Tibial artery (tissue), 4 donors: ENCODE results near the gene MATCAP1.

Experiments used
- DNase-seq, 2 donors: peaks; one replicate each; pipeline ENCODE4 v3.0.0-alpha.2; 2019
- H3K27ac ChIP-seq, 2 donors: fragments of 200-600 bp; sonication (generic) in 1 of 2; 1 replicate in 1 of 2; 2 replicates in 1 of 2; pipeline ENCODE4 v1.5.1; 2018 to 2019; ENCODE audit warnings: mild to moderate bottlenecking in 1 of 2
- H3K27me3 ChIP-seq, 2 donors: fragments of 200-600 bp; sonication (generic) in 1 of 2; one replicate each; pipeline versions ENCODE4 v1.5.1 to v1.6.0; 2016 to 2019
- H3K36me3 ChIP-seq, 3 donors: fragments of 200-600 bp; sonication (generic) in 2 of 3; one replicate each; pipeline ENCODE4 v1.5.1; 2016 to 2019; ENCODE audit warnings: mild to moderate bottlenecking in 2 of 3
- H3K4me1 ChIP-seq, 4 donors: fragments of 200-600 bp; sonication (generic) in 2 of 4; 1 replicate in 3 of 4; 2 replicates in 1 of 4; pipeline ENCODE4 v1.5.1; 2016 to 2019
- H3K4me3 ChIP-seq, 2 donors: fragments of 200-600 bp; sonication (generic) in 1 of 2; 1 replicate in 1 of 2; 2 replicates in 1 of 2; pipeline ENCODE4 v1.5.1; 2018 to 2019; ENCODE audit warnings: mild to moderate bottlenecking in 2 of 2
- H3K9me3 ChIP-seq, 3 donors: fragments of 200-600 bp; sonication (generic) in 1 of 3; one replicate each; pipeline ENCODE4 v1.5.1; 2016 to 2019
- CTCF ChIP-seq, 2 experiments: fragments of 200-600 bp in 1 of 2; fragments of 450-650 bp in 1 of 2; IDR thresholded peaks; one replicate each; pipeline ENCODE4 v1.5.1; 2017 to 2019; ENCODE audit warnings: antibody characterized with exemption in 2 of 2, mild to moderate bottlenecking in 1 of 2, moderate library complexity in 1 of 2
- intact Hi-C: fragments of 100-400 bp; cut with DNase I; formaldehyde crosslinking; loops from one replicate; pipeline ENCODE4 v1.15.0; 2023; ENCODE audit warnings: low total_unique reads

MATCAP1 gene

GRCh38 chr16:67163999-67164558 lies 19.7 kb downstream of the MATCAP1 start:
- H3K9me3 ChIP-seq: no peaks in the 10 kb centered on the region
- H3K4me1 ChIP-seq: peaks cover 4 to 71% (median 60%) of the 10 kb centered on the region in 4 donors
- no peaks in the 10 kb centered on the region for H3K36me3 ChIP-seq
- peak overlapping the region; percentile 57 to 73 for H3K27ac ChIP-seq
- DNase-seq: no peak
- TF ChIP-seq CTCF (IDR thresholded peaks at IDR 0.05): no peak
- H3K4me3 ChIP-seq: peak overlapping the region; percentile 47 to 51
- intact Hi-C loops: loop anchor here (5.0 kb wide), 1 partner anchor 282 kb away; the partner anchor contains the start of gene PDP2
- peaks cover 0 to 45% of the 10 kb centered on the region in 2 donors for H3K27me3 ChIP-seq

- intact Hi-C loops: loop anchor here (5.0 kb wide), 1 partner anchor 281 kb away; the partner anchor contains the start of gene PDP2
- H3K27me3 ChIP-seq: peaks cover 0 to 45% of the 10 kb centered on the region in 2 donors
- no peaks in the 10 kb centered on the region for H3K36me3 ChIP-seq
- peak overlapping the region; percentile 57 to 73 for H3K27ac ChIP-seq
- no peak for TF ChIP-seq CTCF (IDR thresholded peaks at IDR 0.05)
- peak in 1 of 2 donors; percentile 86 for DNase-seq
- H3K9me3 ChIP-seq: no peaks in the 10 kb centered on the region
- H3K4me1 ChIP-seq: peaks cover 4 to 71% (median 62%) of the 10 kb centered on the region in 4 donors
- H3K4me3 ChIP-seq: peak overlapping the region; percentile 47 to 51
These were observed 20.4 kb downstream of the MATCAP1 start for GRCh38 chr16:67163164-67163998.

- Histone ChIP-seq H3K36me3 (no peaks in the 10 kb centered on the region), H3K27ac (peak overlapping the region; percentile 57 to 73), H3K4me1 (peaks cover 4 to 72% (median 62%) of the 10 kb centered on the region in 4 donors), H3K27me3 (peaks cover 0 to 45% of the 10 kb centered on the region in 2 donors), H3K4me3 (peak overlapping the region; percentile 47 to 51), H3K9me3 (no peaks in the 10 kb centered on the region)
- no peak for DNase-seq
- intact Hi-C loops: loop anchor here (5.0 kb wide), 1 partner anchor 280 kb away; the partner anchor contains the start of gene PDP2
- no peak for TF ChIP-seq CTCF (IDR thresholded peaks at IDR 0.05)
These were observed 21.1 kb downstream of the MATCAP1 start for GRCh38 chr16:67162506-67163163.

DNA sequence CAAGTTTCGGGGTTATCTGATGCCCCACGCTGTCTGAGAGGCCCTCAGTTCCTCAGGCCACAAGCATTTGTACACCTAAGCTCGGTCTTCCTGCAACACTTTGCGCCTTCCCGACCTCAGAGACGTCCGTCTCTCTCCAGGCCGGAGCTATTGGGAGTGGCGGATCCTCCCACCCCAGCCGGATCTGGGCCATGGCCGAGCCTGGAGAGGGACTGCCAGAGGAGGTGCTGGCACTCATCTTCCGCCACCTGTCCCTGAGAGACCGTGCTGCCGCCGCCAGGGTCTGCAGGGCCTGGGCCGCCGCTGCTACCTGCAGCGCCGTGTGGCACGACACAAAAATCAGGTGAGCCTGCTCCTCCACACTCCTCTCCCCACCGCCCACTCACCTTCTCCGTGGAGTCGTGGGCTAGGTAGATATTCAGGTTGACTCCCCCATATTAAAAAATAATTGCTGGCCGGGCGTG lies 22.1 kb downstream of the MATCAP1 start:
- no peaks in the 10 kb centered on the region for H3K9me3 ChIP-seq
- peaks cover 4 to 72% (median 62%) of the 10 kb centered on the region in 4 donors for H3K4me1 ChIP-seq
- no peaks in the 10 kb centered on the region for H3K36me3 ChIP-seq
- H3K27ac ChIP-seq: no peak overlapping the region
- intact Hi-C loops: loop anchor here (5.0 kb wide), 1 partner anchor 279 kb away; the partner anchor contains the start of gene PDP2
- no peak for TF ChIP-seq CTCF (IDR thresholded peaks at IDR 0.05)
- no peak for DNase-seq
- H3K27me3 ChIP-seq: peaks cover 0 to 45% of the 10 kb centered on the region in 2 donors
- peak overlapping the region in 1 of 2 donors; percentile 93 for H3K4me3 ChIP-seq
